Subcutaneous abdominal adipose tissue (tissue), 5 donors: ENCODE measurements around the gene KCNG2.

Experiments used
- H3K27ac ChIP-seq: one replicate; pipeline ENCODE4 v1.7.0; 2013; ENCODE audit warnings: low read depth, mild to moderate bottlenecking, inconsistent platforms, low read length, moderate library complexity
- H3K27me3 ChIP-seq, 5 donors: one replicate each; pipeline ENCODE4 v1.7.0; 2013; ENCODE audit warnings: low read length in 5 of 5, inconsistent platforms in 1 of 5; ENCODE audit not compliant: control insufficient read depth in 5 of 5, insufficient read depth in 4 of 5
- H3K36me3 ChIP-seq, 5 donors: one replicate each; pipeline ENCODE4 v1.7.0; 2013; ENCODE audit warnings: low read length in 5 of 5; ENCODE audit not compliant: control insufficient read depth in 5 of 5, insufficient read depth in 5 of 5
- H3K4me1 ChIP-seq, 5 donors: one replicate each; pipeline ENCODE4 v1.7.0; 2013; ENCODE audit warnings: low read length in 5 of 5, mild to moderate bottlenecking in 3 of 5, moderate library complexity in 1 of 5; ENCODE audit not compliant: control insufficient read depth in 5 of 5, insufficient read depth in 5 of 5
- H3K4me3 ChIP-seq, 5 donors: one replicate each; pipeline ENCODE4 v1.7.0; 2013; ENCODE audit warnings: low read length in 5 of 5, low read depth in 1 of 5
- H3K9ac ChIP-seq, 5 donors: one replicate each; pipeline ENCODE4 v1.7.0; 2013; ENCODE audit warnings: low read length in 5 of 5, mild to moderate bottlenecking in 4 of 5, moderate library complexity in 3 of 5
- H3K9me3 ChIP-seq, 5 donors: one replicate each; pipeline ENCODE4 v1.7.0; 2013; ENCODE audit warnings: low read length in 5 of 5; ENCODE audit not compliant: control insufficient read depth in 5 of 5
- donor health status: healthy.
- donor health status: healthy.
- donor health status: healthy.
- donor health status: healthy.
- donor health status: healthy.

Gene KCNG2

GRCh38 chr18:79850731-79851130 lies 53.0 kb downstream of the KCNG2 start:
- Histone ChIP-seq H3K4me3 (no peak overlapping the region), H3K27ac (no peak overlapping the region), H3K27me3 (peaks cover 0 to 14% (median 7%) of the 10 kb centered on the region in 5 donors), H3K4me1 (peaks cover 0 to 6% (median 6%) of the 10 kb centered on the region in 5 donors), H3K9me3 (no peaks in the 10 kb centered on the region), H3K36me3 (no peaks in the 10 kb centered on the region), H3K9ac (no peak overlapping the region)

- Histone ChIP-seq H3K27me3 (peaks cover 0 to 18% (median 7%) of the 10 kb centered on the region in 5 donors), H3K9ac (no peak overlapping the region), H3K4me3 (no peak overlapping the region), H3K4me1 (peaks cover 4 to 10% (median 6%) of the 10 kb centered on the region in 5 donors), H3K9me3 (no peaks in the 10 kb centered on the region), H3K27ac (no peak overlapping the region), H3K36me3 (no peaks in the 10 kb centered on the region)
These were observed 53.8 kb downstream of the KCNG2 start for GRCh38 chr18:79851489-79851888.

GRCh38 chr18:79851950-79852349 lies 54.2 kb downstream of the KCNG2 start:
- H3K4me3 ChIP-seq, result no peak overlapping the region
- H3K27me3 ChIP-seq, result peaks cover 0 to 19% (median 7%) of the 10 kb centered on the region in 5 donors
- no peaks in the 10 kb centered on the region for H3K9me3 ChIP-seq
- no peaks in the 10 kb centered on the region for H3K36me3 ChIP-seq
- no peak overlapping the region for H3K9ac ChIP-seq
- H3K4me1 ChIP-seq, result peaks cover 6 to 13% (median 7%) of the 10 kb centered on the region in 5 donors
- H3K27ac ChIP-seq, result no peak overlapping the region

- H3K9me3 ChIP-seq, result no peaks in the 10 kb centered on the region
- H3K27me3 ChIP-seq, result peaks cover 0 to 19% (median 7%) of the 10 kb centered on the region in 5 donors
- no peak overlapping the region for H3K9ac ChIP-seq
- no peaks in the 10 kb centered on the region for H3K36me3 ChIP-seq
- peaks cover 6 to 21% (median 11%) of the 10 kb centered on the region in 5 donors for H3K4me1 ChIP-seq
- H3K4me3 ChIP-seq, result no peak overlapping the region
- H3K27ac ChIP-seq, result no peak overlapping the region
These were observed 55.0 kb downstream of the KCNG2 start for GRCh38 chr18:79852561-79853302.

GRCh38 chr18:79853303-79853992 lies 55.7 kb downstream of the KCNG2 start:
- H3K27me3 ChIP-seq, result peaks cover 0 to 19% (median 7%) of the 10 kb centered on the region in 5 donors
- H3K9me3 ChIP-seq, result no peaks in the 10 kb centered on the region
- no peaks in the 10 kb centered on the region for H3K36me3 ChIP-seq
- H3K4me3 ChIP-seq, result no peak overlapping the region
- peaks cover 6 to 21% (median 11%) of the 10 kb centered on the region in 5 donors for H3K4me1 ChIP-seq
- H3K27ac ChIP-seq, result no peak overlapping the region
- H3K9ac ChIP-seq, result no peak overlapping the region

GRCh38 chr18:79853993-79854364 lies 56.2 kb downstream of the KCNG2 start:
- peaks cover 6 to 21% (median 11%) of the 10 kb centered on the region in 5 donors for H3K4me1 ChIP-seq
- no peak overlapping the region for H3K27ac ChIP-seq
- no peak overlapping the region for H3K4me3 ChIP-seq
- H3K36me3 ChIP-seq, result no peaks in the 10 kb centered on the region
- H3K9ac ChIP-seq, result no peak overlapping the region
- H3K27me3 ChIP-seq, result peaks cover 0 to 19% (median 7%) of the 10 kb centered on the region in 5 donors
- H3K9me3 ChIP-seq, result no peaks in the 10 kb centered on the region

GRCh38 chr18:79855147-79855933 lies 57.6 kb downstream of the KCNG2 start:
- Histone ChIP-seq H3K27ac (no peak overlapping the region), H3K4me3 (no peak overlapping the region), H3K4me1 (peaks cover 2 to 21% (median 11%) of the 10 kb centered on the region in 5 donors), H3K9me3 (no peaks in the 10 kb centered on the region), H3K9ac (no peak overlapping the region), H3K36me3 (no peaks in the 10 kb centered on the region), H3K27me3 (peaks cover 0 to 19% (median 0%) of the 10 kb centered on the region in 5 donors)

GRCh38 chr18:79856119-79857007 lies 58.6 kb downstream of the KCNG2 start:
- Histone ChIP-seq H3K36me3 (no peaks in the 10 kb centered on the region), H3K4me1 (peaks cover 2 to 21% (median 11%) of the 10 kb centered on the region in 5 donors), H3K9ac (no peak overlapping the region), H3K27me3 (peaks cover 0 to 19% (median 0%) of the 10 kb centered on the region in 5 donors), H3K4me3 (peak overlapping the region in 1 of 5 donors; percentile 34), H3K9me3 (peaks cover 0 to 1% (median 0%) of the 10 kb centered on the region in 5 donors), H3K27ac (no peak overlapping the region)

GRCh38 chr18:79857082-79857671 lies 59.4 kb downstream of the KCNG2 start:
- Histone ChIP-seq H3K27ac (peak overlapping the region; percentile 13), H3K4me1 (peaks cover 0 to 21% (median 11%) of the 10 kb centered on the region in 5 donors), H3K9me3 (peaks cover 0 to 6% (median 0%) of the 10 kb centered on the region in 5 donors), H3K36me3 (no peaks in the 10 kb centered on the region), H3K27me3 (peaks cover 0 to 19% (median 0%) of the 10 kb centered on the region in 5 donors), H3K9ac (no peak overlapping the region), H3K4me3 (peak overlapping the region in 1 of 5 donors; percentile 59)
